GM12892 (cell line): ENCODE data around the gene NAP1L1. TPM values are rescaled to one million over a fixed set of nuclear protein-coding genes. Genes with fewer than 3 reads are reported as not detected.

Experiments
- DNase-seq: peaks from one replicate; pipeline ENCODE4 v3.0.0; 2011; ENCODE audit not compliant: insufficient read length
- FAIRE-seq: peaks from 2 replicates; lab custom pipeline; 2011; peaks lifted over from hg19 to GRCh38; lab: Jason Lieb, UNC
- POLR2A ChIP-seq: IDR thresholded peaks from 2 replicates; pipeline ENCODE4 v1.6.1; 2011; ENCODE audit warnings: low read depth, low read length, control low read depth
- POLR2AphosphoS5 ChIP-seq: IDR thresholded peaks from 2 replicates; pipeline ENCODE4 v1.6.1; 2011; ENCODE audit warnings: low read depth, low read length, control low read depth
- TAF1 ChIP-seq: IDR thresholded peaks from 2 replicates; pipeline ENCODE4 v1.6.1; 2011; ENCODE audit warnings: low read depth, mild to moderate bottlenecking, control low read depth, low read length, borderline replicate concordance
- polyA plus RNA-seq: library from polyadenylated mRNA; unstranded; fragments of >200 nt; gene quantifications from one replicate; pipeline ENCODE4 v1.2.1, GENCODE V29; 2012; ENCODE audit warnings: missing spikeins, inconsistent platforms; ENCODE audit not compliant: missing spikeins

The NAP1L1 gene
- polyA plus RNA-seq = 1,144 TPM

- peak; percentile 58; the same call in 1 of the 2 replicates for TF ChIP-seq TAF1
- TF ChIP-seq POLR2AphosphoS5 = peak; percentile 91
- peak; percentile 94 for TF ChIP-seq POLR2A
- DNase-seq (peak; percentile 86), FAIRE-seq (peak; percentile 88)
These were observed at the start of gene NAP1L1 for GRCh38 chr12:76083904-76084862. Gene NAP1L1, minus strand, starts transcription at chr12:76084685. Its CDS starts 10,466 bp downstream, at chr12:76074219.

- TF ChIP-seq POLR2A = no peak
- TF ChIP-seq POLR2AphosphoS5 = no peak
- no peak for TF ChIP-seq TAF1
- FAIRE-seq (no peak), DNase-seq (no peak)
These were observed 43.1 kb upstream of the NAP1L1 start for GRCh38 chr12:76127588-76127987.

- FAIRE-seq (no peak), DNase-seq (no peak)
- TF ChIP-seq POLR2AphosphoS5 (no peak), POLR2A (no peak), TAF1 (no peak)
These were observed 40.0 kb upstream of the NAP1L1 start for GRCh38 chr12:76124456-76124855.

GRCh38 chr12:76123259-76124212 is 39.1 kb upstream of the NAP1L1 start:
- no peak for DNase-seq
- TF ChIP-seq POLR2AphosphoS5 (no peak), TAF1 (no peak)
- no peak for FAIRE-seq

- TF ChIP-seq POLR2A (no peak), POLR2AphosphoS5 (no peak), TAF1 (no peak)
- no peak for DNase-seq
- FAIRE-seq = no peak
These were observed 35.4 kb upstream of the NAP1L1 start for GRCh38 chr12:76119887-76120286.

GRCh38 chr12:76117751-76118150 is 33.3 kb upstream of the NAP1L1 start:
- TF ChIP-seq POLR2A = no peak
- TF ChIP-seq POLR2AphosphoS5 = no peak
- no peak for FAIRE-seq

GRCh38 chr12:76117067-76117691 is 32.7 kb upstream of the NAP1L1 start:
- FAIRE-seq (no peak), DNase-seq (no peak)
- TF ChIP-seq POLR2A (no peak), POLR2AphosphoS5 (no peak), TAF1 (no peak)

More at GRCh38 chr12:76117751-76118150, 33.3 kb upstream of the NAP1L1 start:
- DNase-seq = no peak

GRCh38 chr12:76113800-76114757 is 29.6 kb upstream of the NAP1L1 start:
- DNase-seq (no peak), FAIRE-seq (no peak)
- no peak for TF ChIP-seq POLR2AphosphoS5
- no peak for TF ChIP-seq POLR2A
- no peak for TF ChIP-seq TAF1

GRCh38 chr12:76111209-76111749 is 26.8 kb upstream of the NAP1L1 start:
- DNase-seq (no peak), FAIRE-seq (no peak)
- TF ChIP-seq TAF1 = no peak
- no peak for TF ChIP-seq POLR2AphosphoS5
- TF ChIP-seq POLR2A = no peak

- TF ChIP-seq TAF1 (no peak), POLR2A (no peak), POLR2AphosphoS5 (no peak)
- DNase-seq = no peak
- no peak for FAIRE-seq
These were observed 25.4 kb upstream of the NAP1L1 start for GRCh38 chr12:76109879-76110278.
